Embryonic facial prominence (tissue), 1 donor: ENCODE results near the gene KCTD1.

Experiments
- DNase-seq: peaks from one replicate; pipeline ENCODE4 v3.0.0-alpha.2; 2016; ENCODE audit errors: extremely low spot score

Gene KCTD1

DNA sequence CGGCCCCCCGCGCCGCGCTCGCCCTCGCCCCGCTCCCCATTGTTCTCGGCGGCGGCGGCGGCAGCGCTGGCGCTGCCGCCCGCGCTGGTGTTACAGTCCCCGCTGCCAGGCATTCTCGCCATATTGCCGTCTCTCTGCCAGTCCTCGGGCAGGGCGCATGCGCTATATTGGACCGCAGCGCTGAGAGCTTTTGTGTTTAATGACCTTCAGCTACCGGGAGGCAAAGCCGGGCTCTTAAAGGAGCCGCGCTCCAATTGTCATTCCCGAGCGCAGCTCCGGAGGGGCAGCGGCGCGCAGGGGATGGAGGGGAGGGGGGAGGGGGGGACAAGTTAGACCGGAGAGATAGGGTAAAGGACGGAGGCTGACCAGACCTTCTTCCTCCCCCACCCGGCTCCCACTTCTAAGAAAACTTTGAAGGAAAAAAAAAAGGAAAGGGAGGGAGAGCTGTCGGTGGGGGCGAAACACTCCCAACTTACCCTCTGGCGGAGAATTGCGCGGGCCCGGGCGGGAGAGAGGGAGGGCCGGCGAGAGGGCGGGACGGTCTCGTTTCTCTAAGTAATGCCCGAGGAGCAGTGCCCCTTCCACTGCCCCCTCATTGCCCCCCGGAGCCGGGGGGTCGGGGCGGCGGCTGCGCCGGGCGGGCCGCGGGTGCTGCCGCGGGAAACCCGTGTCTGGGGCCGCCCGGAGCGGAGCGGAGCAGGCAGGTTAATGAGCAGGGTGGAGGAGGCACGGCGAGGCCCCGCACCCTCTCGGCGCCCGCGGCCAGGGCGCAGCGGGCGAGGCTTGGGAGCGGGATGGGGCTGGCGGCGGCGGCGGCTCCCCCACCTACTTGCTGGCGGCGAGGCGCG is at the start of gene KCTD1:
Gene KCTD1, minus strand, starts transcription at position 139 of the 848 bp plus-strand sequence. Its CDS starts 17 bp downstream, at position 122.
- DNase-seq, result peak; percentile 60

DNA sequence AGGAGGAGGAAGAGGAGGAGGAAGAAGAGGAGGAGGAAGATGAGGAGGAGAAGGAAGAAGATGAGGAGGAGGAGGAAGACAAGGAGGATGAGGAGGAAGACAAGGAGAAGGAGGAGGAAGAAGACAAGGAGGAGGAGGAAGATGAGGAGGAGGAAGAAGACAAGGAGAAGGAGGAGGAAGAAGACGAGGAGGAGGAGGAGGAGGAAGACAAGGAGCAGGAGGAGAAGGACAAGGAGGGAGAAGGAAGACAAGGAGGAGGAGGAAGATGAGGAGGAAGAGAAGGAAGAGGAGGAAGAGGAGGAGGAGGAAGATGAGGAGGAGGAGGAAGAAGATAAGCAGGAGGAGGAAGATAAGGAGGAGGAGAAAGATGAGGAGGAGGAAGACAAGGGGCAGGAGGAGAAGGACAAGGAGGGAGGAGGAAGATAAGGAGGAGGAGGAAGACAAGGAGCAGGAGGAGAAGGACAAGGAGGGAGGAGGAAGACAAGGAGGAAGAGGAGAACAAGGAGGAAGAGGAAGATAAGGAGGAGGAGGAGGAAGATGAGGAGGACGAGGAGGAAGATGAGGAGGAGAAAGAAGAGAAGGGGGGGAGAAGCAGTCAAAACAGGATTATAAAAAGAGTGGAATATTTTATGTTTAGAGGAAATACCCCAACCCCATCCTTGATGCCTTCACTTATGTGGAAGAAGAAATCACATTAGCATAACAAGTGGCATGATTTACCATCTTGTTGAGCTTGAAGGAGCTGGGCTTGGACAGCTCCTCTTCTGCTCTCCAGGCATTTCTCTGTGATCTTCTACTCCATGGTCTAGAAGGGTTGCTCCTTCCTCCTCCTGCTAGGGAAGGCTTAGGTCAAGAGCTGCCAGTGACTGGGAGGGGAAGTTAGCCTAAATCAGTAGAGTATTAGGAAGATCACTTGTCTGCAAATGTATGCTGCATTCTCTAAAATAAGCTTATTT is 45.3 kb upstream of the KCTD1 start:
- DNase-seq, result no peak

- DNase-seq, result no peak
These were observed 36.4 kb upstream of the KCTD1 start for GRCh38 chr18:26584745-26585144.

GRCh38 chr18:26579941-26580618 is 31.7 kb upstream of the KCTD1 start:
- DNase-seq, result no peak

DNA sequence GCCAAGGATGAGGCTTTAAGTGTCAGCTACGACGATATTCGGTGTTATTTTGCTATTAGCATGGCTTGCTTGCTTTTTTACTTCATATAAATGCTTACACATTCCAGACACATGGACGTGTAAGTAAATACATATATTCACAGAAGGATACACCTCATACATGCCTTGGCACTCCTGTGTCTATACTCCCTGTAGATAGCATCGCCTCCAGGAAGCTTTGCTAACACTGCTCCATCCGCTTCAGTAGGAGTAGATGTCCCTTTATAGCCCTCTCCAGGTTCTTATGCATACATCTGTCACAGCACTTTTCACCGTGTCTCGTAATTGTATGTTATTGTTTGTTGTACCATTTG is 27.5 kb upstream of the KCTD1 start:
- no peak for DNase-seq

DNA sequence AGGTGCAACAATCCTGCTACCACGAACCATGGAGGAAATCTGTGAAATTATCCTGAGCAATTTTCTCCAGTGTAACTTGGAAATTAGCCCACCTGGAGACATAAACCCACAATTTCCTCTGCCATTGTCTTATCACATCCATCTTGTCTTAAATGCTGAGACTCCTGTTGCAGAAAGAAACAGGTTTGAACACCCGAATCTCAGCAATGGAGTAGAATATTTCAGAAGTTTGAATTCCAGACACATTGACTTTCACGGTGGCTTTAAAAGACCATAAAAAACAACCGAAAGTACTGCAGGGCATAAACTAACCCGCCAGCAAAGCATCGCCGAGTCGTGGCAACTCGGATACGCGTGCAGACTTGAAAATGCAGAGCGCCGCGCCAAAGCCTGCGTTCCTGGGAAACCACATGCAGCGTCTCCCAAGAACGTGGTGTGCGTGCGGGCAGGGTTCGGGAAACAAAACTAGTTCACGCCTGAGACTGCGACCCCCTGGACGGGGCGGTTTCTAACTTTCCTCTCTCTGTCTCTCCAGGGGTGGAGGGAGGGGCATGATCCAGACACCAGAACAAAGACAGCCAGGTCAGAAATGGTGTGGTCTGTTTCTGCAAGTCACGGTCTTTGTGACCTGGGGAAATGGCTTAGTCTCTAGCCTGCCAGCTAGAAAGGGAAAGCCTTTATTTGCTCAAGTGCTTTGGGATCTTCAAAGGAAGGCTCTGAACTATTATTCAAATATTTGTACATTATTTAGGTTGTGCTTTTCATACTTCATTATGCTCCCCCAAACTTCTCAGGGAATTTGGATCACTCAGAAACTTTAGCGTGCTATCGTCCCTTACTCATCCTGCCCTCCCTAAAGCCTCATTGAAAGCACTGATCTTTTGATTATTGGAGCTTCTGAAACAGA is 26.9 kb upstream of the KCTD1 start:
- peak; percentile 40 for DNase-seq

- DNase-seq, result no peak
These were observed 20.7 kb upstream of the KCTD1 start for GRCh38 chr18:26568926-26569665.

DNA sequence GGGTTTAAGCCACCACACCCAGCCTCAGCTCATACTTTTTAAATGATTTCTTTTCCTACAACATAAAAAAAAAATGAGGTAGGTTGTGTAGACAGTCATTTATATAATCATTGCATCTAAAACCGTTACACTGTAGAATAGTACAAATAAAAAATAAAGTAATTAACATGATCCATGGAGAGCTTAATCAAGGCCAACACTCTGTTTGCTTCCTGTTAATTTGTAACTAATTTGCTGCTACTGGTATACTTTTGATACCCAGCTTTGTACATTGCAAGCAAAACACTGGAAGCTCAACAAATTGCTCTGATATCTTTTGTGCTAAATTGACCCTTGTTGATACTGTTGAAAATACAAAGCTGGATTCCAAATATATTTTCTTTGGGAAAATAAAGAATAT is 20.2 kb upstream of the KCTD1 start:
- DNase-seq, result no peak

GRCh38 chr18:26566874-26567555 is 18.7 kb upstream of the KCTD1 start:
- no peak for DNase-seq

GRCh38 chr18:26565514-26565913 is 17.2 kb upstream of the KCTD1 start:
- DNase-seq, result no peak

- no peak for DNase-seq
These were observed 14.7 kb upstream of the KCTD1 start for GRCh38 chr18:26563024-26563423.

GRCh38 chr18:26562568-26562967 is 14.2 kb upstream of the KCTD1 start:
- DNase-seq, result no peak

DNA sequence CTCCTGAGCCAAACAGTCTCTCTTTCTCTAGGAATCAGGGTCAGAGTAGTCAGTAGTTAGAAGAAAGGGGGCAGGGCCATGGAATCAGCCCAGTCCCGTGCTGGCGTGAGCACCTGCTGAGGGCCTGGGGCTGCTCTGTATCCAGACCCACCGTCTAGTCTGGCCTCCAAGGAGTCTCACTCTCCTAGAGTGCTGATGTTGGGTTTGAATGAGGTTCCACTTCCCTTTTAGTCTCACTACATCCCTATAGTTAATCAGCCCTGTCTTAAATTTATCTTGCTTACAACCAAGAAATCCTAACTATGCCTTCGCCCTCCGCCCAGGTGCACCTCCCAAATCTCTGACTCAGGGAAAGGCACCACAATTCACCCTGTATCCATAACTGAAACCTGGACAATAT is 13.4 kb upstream of the KCTD1 start:
- no peak for DNase-seq

DNA sequence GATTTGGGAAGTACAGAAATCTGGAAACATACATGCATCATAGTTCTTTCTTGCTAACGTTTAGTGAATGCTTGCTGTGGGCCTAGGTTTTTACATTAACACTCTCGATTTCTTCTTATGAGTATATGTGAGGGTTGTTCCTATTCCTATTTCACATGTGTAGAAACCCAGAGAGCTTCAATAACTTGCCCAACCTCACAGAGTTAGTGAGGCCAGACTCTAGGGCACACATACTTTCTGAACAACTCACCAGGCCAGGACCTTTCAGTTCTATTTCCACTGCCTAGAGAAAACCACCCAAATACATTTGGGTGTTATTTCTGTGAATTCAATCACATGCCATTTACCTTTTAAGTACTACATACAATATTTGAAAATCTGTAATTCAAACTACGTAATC is 8.2 kb upstream of the KCTD1 start:
- DNase-seq, result no peak

DNA sequence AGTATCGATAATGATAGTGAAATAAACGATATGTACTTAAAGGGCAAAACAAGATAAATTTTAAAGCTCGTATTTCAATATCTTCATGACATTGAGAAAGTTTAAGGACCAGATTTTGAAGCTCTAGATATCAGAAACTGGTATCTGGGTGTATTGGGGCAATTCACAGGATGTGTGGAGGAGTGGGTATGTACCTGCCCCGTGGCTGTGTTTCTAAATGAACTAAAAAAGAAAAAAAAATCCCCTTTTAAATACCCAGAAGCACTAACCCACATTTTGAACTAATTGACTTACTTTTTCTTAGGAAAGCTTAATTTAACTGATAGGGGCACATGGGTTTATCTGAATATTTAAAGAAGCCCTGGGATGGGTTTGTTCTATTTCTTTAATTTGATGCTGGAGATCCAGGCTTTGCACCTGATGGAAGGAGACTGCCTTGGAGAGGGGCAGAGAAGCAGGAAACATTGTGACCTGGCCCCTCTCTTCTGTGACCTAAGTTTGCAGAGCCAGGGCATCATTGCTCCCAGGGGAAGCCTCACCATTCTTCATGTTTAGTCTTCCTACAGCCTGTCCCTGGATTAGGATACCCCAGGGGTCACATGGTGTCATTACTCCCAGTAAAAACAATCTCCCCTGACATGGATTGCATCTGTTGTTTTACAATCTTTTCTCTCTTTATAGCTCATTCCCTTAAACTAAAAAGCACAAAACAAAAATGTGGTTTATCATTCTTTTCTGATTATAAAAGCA is 7.6 kb upstream of the KCTD1 start:
- DNase-seq, result no peak

- no peak for DNase-seq
These were observed 5.6 kb upstream of the KCTD1 start for GRCh38 chr18:26553943-26554342.

- DNase-seq, result no peak
These were observed 3.3 kb upstream of the KCTD1 start for GRCh38 chr18:26551695-26552081.

GRCh38 chr18:26550998-26551694 is 2.8 kb upstream of the KCTD1 start:
- DNase-seq, result no peak
